ENCODE data around the gene ZCCHC12. TPM values are rescaled to one million over a fixed set of nuclear protein-coding genes. Genes with fewer than 3 reads are reported as not detected.

ZCCHC12 gene
- total RNA-seq, 4 donors from 2014 or later = 0.17 to 0.29 TPM; not detected in 2

GRCh38 chrX:118864063-118864635, 40.5 kb downstream of the ZCCHC12 start:
- DNase-seq (ENCODE audit: low spot score in 2 of 2) = no peak
- intact Hi-C loops (cut with DNase I; ENCODE audit: low total_unique reads) = no loop called here
- TF ChIP-seq POLR2A (IDR thresholded peaks at IDR 0.05) = no peak
- no peak for TF ChIP-seq CTCF (IDR thresholded peaks at IDR 0.05)
- 78 to 81% methylated on average over 3 of the region's 3 CpGs for WGBS, 2 donors
- no peak overlapping the region for H3K4me3 ChIP-seq (ENCODE audit: low read depth, poor library complexity, severe bottlenecking)

GRCh38 chrX:118865231-118865630, 41.6 kb downstream of the ZCCHC12 start:
- no peak for DNase-seq (ENCODE audit: low spot score in 2 of 2)
- TF ChIP-seq POLR2A (IDR thresholded peaks at IDR 0.05) (no peak), CTCF (IDR thresholded peaks at IDR 0.05) (no peak)
- intact Hi-C loops (cut with DNase I; ENCODE audit: low total_unique reads) = no loop called here
- WGBS, 2 donors = 21 to 35% methylated on average over 1 of the region's 1 CpG
- H3K4me3 ChIP-seq (ENCODE audit: low read depth, poor library complexity, severe bottlenecking) = no peak overlapping the region

- intact Hi-C loops (cut with DNase I; ENCODE audit: low total_unique reads) = no loop called here
- TF ChIP-seq CTCF (IDR thresholded peaks at IDR 0.05) (no peak), POLR2A (IDR thresholded peaks at IDR 0.05) (no peak)
- DNase-seq (ENCODE audit: low spot score in 2 of 2) = no peak
- H3K4me3 ChIP-seq (ENCODE audit: low read depth, poor library complexity, severe bottlenecking) = no peak overlapping the region
- 74 to 81% methylated on average over 3 of the region's 3 CpGs for WGBS, 2 donors
These were observed 43.6 kb downstream of the ZCCHC12 start for GRCh38 chrX:118867251-118867650.

GRCh38 chrX:118872102-118872566, 48.5 kb downstream of the ZCCHC12 start:
- H3K4me3 ChIP-seq (ENCODE audit: low read depth, poor library complexity, severe bottlenecking) = no peak overlapping the region
- intact Hi-C loops (cut with DNase I; ENCODE audit: low total_unique reads) = no loop called here
- TF ChIP-seq CTCF (IDR thresholded peaks at IDR 0.05) (no peak), POLR2A (IDR thresholded peaks at IDR 0.05) (no peak)
- no peak for DNase-seq (ENCODE audit: low spot score in 2 of 2)
- WGBS, 2 donors = 34 to 38% methylated on average over 4 of the region's 4 CpGs

Other genes starting within 250 kb of the ZCCHC12 start
- 10 to 100 TPM; 14.4 to 33.0 (median 19.5) TPM for gene IL13RA1, start 96.2 kb upstream of the ZCCHC12 start, total RNA-seq
- 1 to 10 TPM; 1.8 to 3.2 (median 2.7) TPM for gene LONRF3, start 150.8 kb downstream of the ZCCHC12 start, total RNA-seq
- not detected for gene CT47C1, start 249.2 kb downstream of the ZCCHC12 start, total RNA-seq